ENCODE results near the gene HOXC4.
A peak's percentile ranks its signal among the peaks of the same experiment; 100 is the strongest.

HOXC4 gene

DNA sequence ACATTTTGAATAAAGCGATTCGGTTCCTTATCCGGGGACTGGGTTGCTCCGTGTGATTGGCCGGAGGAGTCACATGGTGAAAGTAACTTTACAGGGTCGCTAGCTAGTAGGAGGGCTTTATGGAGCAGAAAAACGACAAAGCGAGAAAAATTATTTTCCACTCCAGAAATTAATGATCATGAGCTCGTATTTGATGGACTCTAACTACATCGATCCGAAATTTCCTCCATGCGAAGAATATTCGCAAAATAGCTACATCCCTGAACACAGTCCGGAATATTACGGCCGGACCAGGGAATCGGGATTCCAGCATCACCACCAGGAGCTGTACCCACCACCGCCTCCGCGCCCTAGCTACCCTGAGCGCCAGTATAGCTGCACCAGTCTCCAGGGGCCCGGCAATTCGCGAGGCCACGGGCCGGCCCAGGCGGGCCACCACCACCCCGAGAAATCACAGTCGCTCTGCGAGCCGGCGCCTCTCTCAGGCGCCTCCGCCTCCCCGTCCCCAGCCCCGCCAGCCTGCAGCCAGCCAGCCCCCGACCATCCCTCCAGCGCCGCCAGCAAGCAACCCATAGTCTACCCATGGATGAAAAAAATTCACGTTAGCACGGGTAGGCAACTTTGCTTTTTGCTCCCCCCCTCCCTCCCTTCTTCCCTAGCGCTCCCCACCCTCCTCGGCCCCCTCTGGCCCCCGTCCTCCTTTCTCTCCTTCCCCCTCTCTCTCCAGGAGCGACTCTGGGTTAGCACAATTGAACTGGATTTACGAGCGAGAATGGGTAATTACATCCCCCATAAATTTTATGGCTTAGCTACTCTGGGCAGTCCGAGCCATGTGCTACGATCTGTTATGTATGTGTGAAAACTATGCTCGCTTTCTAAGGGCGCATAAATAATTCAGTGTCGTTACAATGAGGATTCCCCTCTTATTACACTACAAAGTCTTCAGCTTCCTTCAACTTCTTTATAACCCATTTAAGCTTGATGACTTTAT is at the start of gene HOXC4 (continued):
- TF ChIP-seq, protein P1, sequence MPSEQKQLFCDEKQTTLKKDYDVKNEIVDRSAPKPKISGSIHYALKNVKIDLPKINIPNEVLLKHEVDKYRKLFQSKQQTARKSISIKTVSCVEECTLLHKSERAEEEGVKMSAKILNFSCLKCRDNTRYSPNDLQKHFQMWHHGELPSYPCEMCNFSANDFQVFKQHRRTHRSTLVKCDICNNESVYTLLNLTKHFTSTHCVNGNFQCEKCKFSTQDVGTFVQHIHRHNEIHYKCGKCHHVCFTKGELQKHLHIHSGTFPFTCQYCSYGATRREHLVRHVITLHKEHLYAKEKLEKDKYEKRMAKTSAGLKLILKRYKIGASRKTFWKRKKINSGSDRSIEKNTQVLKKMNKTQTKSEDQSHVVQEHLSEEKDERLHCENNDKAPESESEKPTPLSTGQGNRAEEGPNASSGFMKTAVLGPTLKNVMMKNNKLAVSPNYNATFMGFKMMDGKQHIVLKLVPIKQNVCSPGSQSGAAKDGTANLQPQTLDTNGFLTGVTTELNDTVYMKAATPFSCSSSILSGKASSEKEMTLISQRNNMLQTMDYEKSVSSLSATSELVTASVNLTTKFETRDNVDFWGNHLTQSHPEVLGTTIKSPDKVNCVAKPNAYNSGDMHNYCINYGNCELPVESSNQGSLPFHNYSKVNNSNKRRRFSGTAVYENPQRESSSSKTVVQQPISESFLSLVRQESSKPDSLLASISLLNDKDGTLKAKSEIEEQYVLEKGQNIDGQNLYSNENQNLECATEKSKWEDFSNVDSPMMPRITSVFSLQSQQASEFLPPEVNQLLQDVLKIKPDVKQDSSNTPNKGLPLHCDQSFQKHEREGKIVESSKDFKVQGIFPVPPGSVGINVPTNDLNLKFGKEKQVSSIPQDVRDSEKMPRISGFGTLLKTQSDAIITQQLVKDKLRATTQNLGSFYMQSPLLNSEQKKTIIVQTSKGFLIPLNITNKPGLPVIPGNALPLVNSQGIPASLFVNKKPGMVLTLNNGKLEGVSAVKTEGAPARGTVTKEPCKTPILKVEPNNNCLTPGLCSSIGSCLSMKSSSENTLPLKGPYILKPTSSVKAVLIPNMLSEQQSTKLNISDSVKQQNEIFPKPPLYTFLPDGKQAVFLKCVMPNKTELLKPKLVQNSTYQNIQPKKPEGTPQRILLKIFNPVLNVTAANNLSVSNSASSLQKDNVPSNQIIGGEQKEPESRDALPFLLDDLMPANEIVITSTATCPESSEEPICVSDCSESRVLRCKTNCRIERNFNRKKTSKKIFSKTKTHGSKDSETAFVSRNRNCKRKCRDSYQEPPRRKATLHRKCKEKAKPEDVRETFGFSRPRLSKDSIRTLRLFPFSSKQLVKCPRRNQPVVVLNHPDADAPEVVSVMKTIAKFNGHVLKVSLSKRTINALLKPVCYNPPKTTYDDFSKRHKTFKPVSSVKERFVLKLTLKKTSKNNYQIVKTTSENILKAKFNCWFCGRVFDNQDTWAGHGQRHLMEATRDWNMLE (tag by site-specific recombination; conservative IDR thresholded peaks at IDR 0.05; ENCODE audit: low read depth) = no peak
- TF ChIP-seq TSHZ1 (tag by site-specific recombination; IDR thresholded peaks at IDR 0.05; ENCODE audit: borderline replicate concordance) = peak; percentile 77
- peak; percentile 79 for TF ChIP-seq ZBTB8A (tag by site-specific recombination; IDR thresholded peaks at IDR 0.05)
- TF ChIP-seq ZNF426 (tag by site-specific recombination; IDR thresholded peaks at IDR 0.05) = no peak
- TF ChIP-seq ZNF747 (tag by site-specific recombination; IDR thresholded peaks at IDR 0.05) = no peak
- TF ChIP-seq, protein P2, sequence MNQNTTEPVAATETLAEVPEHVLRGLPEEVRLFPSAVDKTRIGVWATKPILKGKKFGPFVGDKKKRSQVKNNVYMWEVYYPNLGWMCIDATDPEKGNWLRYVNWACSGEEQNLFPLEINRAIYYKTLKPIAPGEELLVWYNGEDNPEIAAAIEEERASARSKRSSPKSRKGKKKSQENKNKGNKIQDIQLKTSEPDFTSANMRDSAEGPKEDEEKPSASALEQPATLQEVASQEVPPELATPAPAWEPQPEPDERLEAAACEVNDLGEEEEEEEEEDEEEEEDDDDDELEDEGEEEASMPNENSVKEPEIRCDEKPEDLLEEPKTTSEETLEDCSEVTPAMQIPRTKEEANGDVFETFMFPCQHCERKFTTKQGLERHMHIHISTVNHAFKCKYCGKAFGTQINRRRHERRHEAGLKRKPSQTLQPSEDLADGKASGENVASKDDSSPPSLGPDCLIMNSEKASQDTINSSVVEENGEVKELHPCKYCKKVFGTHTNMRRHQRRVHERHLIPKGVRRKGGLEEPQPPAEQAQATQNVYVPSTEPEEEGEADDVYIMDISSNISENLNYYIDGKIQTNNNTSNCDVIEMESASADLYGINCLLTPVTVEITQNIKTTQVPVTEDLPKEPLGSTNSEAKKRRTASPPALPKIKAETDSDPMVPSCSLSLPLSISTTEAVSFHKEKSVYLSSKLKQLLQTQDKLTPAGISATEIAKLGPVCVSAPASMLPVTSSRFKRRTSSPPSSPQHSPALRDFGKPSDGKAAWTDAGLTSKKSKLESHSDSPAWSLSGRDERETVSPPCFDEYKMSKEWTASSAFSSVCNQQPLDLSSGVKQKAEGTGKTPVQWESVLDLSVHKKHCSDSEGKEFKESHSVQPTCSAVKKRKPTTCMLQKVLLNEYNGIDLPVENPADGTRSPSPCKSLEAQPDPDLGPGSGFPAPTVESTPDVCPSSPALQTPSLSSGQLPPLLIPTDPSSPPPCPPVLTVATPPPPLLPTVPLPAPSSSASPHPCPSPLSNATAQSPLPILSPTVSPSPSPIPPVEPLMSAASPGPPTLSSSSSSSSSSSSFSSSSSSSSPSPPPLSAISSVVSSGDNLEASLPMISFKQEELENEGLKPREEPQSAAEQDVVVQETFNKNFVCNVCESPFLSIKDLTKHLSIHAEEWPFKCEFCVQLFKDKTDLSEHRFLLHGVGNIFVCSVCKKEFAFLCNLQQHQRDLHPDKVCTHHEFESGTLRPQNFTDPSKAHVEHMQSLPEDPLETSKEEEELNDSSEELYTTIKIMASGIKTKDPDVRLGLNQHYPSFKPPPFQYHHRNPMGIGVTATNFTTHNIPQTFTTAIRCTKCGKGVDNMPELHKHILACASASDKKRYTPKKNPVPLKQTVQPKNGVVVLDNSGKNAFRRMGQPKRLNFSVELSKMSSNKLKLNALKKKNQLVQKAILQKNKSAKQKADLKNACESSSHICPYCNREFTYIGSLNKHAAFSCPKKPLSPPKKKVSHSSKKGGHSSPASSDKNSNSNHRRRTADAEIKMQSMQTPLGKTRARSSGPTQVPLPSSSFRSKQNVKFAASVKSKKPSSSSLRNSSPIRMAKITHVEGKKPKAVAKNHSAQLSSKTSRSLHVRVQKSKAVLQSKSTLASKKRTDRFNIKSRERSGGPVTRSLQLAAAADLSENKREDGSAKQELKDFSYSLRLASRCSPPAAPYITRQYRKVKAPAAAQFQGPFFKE (tag by site-specific recombination; IDR thresholded peaks at IDR 0.05; ENCODE audit: borderline replicate concordance) = no peak
- TF ChIP-seq ZNF423 (tag by site-specific recombination; IDR thresholded peaks at IDR 0.05) = peak; percentile 25; the same call in 1 of the 2 replicates
- no peak; the same call in 1 of the 2 replicates for TF ChIP-seq SP2 (tag by site-specific recombination; IDR thresholded peaks at IDR 0.05)
- no peak for TF ChIP-seq ZNF707 (tag by site-specific recombination; IDR thresholded peaks at IDR 0.05)
- no peak for TF ChIP-seq ZNF248 (tag by site-specific recombination; IDR thresholded peaks at IDR 0.05)
- peak; percentile 92 for TF ChIP-seq OVOL3 (tag by site-specific recombination; IDR thresholded peaks at IDR 0.05)
- 0 out of 2 replicates have a peak, but pooled peaks have one; percentile 13 for TF ChIP-seq ZBTB21 (tag by site-specific recombination; IDR thresholded peaks at IDR 0.05)
- no peak for TF ChIP-seq ZNF664 (tag by site-specific recombination; IDR thresholded peaks at IDR 0.05)
- TF ChIP-seq, protein P3, sequence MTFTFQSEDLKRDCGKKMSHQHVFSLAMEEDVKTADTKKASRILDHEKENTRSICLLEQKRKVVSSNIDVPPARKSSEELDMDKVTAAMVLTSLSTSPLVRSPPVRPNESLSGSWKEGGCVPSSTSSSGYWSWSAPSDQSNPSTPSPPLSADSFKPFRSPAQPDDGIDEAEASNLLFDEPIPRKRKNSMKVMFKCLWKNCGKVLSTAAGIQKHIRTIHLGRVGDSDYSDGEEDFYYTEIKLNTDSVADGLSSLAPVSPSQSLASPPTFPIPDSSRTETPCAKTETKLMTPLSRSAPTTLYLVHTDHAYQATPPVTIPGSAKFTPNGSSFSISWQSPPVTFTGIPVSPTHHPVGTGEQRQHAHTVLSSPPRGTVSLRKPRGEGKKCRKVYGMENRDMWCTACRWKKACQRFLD (tag by site-specific recombination; IDR thresholded peaks at IDR 0.05) = no peak
- peak; percentile 72 for TF ChIP-seq ZIC2 (tag by site-specific recombination; IDR thresholded peaks at IDR 0.05)
- TF ChIP-seq, protein P4, sequence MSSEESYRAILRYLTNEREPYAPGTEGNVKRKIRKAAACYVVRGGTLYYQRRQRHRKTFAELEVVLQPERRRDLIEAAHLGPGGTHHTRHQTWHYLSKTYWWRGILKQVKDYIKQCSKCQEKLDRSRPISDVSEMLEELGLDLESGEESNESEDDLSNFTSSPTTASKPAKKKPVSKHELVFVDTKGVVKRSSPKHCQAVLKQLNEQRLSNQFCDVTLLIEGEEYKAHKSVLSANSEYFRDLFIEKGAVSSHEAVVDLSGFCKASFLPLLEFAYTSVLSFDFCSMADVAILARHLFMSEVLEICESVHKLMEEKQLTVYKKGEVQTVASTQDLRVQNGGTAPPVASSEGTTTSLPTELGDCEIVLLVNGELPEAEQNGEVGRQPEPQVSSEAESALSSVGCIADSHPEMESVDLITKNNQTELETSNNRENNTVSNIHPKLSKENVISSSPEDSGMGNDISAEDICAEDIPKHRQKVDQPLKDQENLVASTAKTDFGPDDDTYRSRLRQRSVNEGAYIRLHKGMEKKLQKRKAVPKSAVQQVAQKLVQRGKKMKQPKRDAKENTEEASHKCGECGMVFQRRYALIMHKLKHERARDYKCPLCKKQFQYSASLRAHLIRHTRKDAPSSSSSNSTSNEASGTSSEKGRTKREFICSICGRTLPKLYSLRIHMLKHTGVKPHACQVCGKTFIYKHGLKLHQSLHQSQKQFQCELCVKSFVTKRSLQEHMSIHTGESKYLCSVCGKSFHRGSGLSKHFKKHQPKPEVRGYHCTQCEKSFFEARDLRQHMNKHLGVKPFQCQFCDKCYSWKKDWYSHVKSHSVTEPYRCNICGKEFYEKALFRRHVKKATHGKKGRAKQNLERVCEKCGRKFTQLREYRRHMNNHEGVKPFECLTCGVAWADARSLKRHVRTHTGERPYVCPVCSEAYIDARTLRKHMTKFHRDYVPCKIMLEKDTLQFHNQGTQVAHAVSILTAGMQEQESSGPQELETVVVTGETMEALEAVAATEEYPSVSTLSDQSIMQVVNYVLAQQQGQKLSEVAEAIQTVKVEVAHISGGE (tag by site-specific recombination; conservative IDR thresholded peaks at IDR 0.05; ENCODE audit: low read depth) = peak; percentile 30; the same call in 1 of the 2 replicates
- peak; percentile 99 for TF ChIP-seq ZBTB20 (tag by site-specific recombination; IDR thresholded peaks at IDR 0.05)

All from HEK293 (cell line).